Stimulated activated CD4-positive, alpha-beta T cell treated with anti-CD3 and anti-CD28 coated beads, Interleukin-2, amount 100 ng/mL, for 4 hours (primary cell): ENCODE data around the gene TEAD1.

Experiments
- DNase-seq: peaks from one replicate; pipeline ENCODE4 v3.0.0-alpha.2; 2020; ENCODE audit warnings: low read depth

TEAD1 gene

GRCh38 chr11:12943311-12943710, 269.1 kb downstream of the TEAD1 start:
- no peak for DNase-seq

- DNase-seq, result no peak
Observed at GRCh38 chr11:12944889-12945288, 270.7 kb downstream of the TEAD1 start.

- DNase-seq, result no peak
Observed at GRCh38 chr11:12949453-12949852, 275.2 kb downstream of the TEAD1 start.

GRCh38 chr11:12950670-12951069, 276.4 kb downstream of the TEAD1 start:
- no peak for DNase-seq

GRCh38 chr11:12951376-12951775, 277.2 kb downstream of the TEAD1 start:
- no peak for DNase-seq

GRCh38 chr11:12952094-12952493, 277.9 kb downstream of the TEAD1 start:
- DNase-seq, result no peak

- no peak for DNase-seq
Observed at GRCh38 chr11:12958986-12959385, 284.8 kb downstream of the TEAD1 start.

- no peak for DNase-seq
Observed at GRCh38 chr11:12961615-12962014, 287.4 kb downstream of the TEAD1 start.

- DNase-seq, result no peak
Observed at GRCh38 chr11:12962306-12962705, 288.1 kb downstream of the TEAD1 start.

- DNase-seq, result no peak
Observed at GRCh38 chr11:12963051-12963450, 288.8 kb downstream of the TEAD1 start.

- DNase-seq, result peak; percentile 28
Observed at GRCh38 chr11:12963792-12964536, 289.7 kb downstream of the TEAD1 start.

- no peak for DNase-seq
Observed at GRCh38 chr11:12964650-12965049, 290.4 kb downstream of the TEAD1 start.

GRCh38 chr11:12966002-12966401, 291.8 kb downstream of the TEAD1 start:
- no peak for DNase-seq

GRCh38 chr11:12968101-12968500, 293.9 kb downstream of the TEAD1 start:
- DNase-seq, result no peak

GRCh38 chr11:12968826-12969225, 294.6 kb downstream of the TEAD1 start:
- DNase-seq, result no peak

GRCh38 chr11:12971955-12972354, 297.7 kb downstream of the TEAD1 start:
- DNase-seq, result no peak

- DNase-seq, result no peak
Observed at GRCh38 chr11:12973528-12974181, 299.4 kb downstream of the TEAD1 start.

GRCh38 chr11:12975195-12975594, 301.0 kb downstream of the TEAD1 start:
- DNase-seq, result no peak

GRCh38 chr11:12979928-12980689, 305.9 kb downstream of the TEAD1 start:
- DNase-seq, result no peak

- DNase-seq, result no peak
Observed at GRCh38 chr11:12981676-12982522, 307.7 kb downstream of the TEAD1 start.

- no peak for DNase-seq
Observed at GRCh38 chr11:12983336-12983735, 309.1 kb downstream of the TEAD1 start.
